GM12891 (cell line): ENCODE measurements around the gene BUD13.

Source experiments
- POLR2A ChIP-seq: IDR thresholded peaks from 2 replicates; pipeline ENCODE4 v1.6.1; 2011; ENCODE audit warnings: low read depth, low read length, control low read depth
- POLR2AphosphoS5 ChIP-seq: IDR thresholded peaks from 2 replicates; pipeline ENCODE4 v1.6.1; 2011; ENCODE audit warnings: low read depth, low read length, control low read depth
- POU2F2 ChIP-seq: IDR thresholded peaks from 2 replicates; pipeline ENCODE4 v1.6.1; 2011; ENCODE audit warnings: low read depth, mild to moderate bottlenecking, control low read depth, low read length, moderate library complexity
- SPI1 ChIP-seq: IDR thresholded peaks from 2 replicates; pipeline ENCODE4 v1.6.1; 2011; ENCODE audit warnings: low read depth, low read length, control low read depth
- TAF1 ChIP-seq: IDR thresholded peaks from 2 replicates; pipeline ENCODE4 v1.6.1; 2011; ENCODE audit warnings: low read depth, low read length, control low read depth

- TF ChIP-seq POLR2A (no peak), POLR2AphosphoS5 (no peak), SPI1 (no peak), POU2F2 (no peak), TAF1 (no peak)
These were observed 57.4 kb downstream of the BUD13 start for GRCh38 chr11:116715383-116715782.
